ENCODE data around the gene MAN2B2.

Gene MAN2B2

DNA sequence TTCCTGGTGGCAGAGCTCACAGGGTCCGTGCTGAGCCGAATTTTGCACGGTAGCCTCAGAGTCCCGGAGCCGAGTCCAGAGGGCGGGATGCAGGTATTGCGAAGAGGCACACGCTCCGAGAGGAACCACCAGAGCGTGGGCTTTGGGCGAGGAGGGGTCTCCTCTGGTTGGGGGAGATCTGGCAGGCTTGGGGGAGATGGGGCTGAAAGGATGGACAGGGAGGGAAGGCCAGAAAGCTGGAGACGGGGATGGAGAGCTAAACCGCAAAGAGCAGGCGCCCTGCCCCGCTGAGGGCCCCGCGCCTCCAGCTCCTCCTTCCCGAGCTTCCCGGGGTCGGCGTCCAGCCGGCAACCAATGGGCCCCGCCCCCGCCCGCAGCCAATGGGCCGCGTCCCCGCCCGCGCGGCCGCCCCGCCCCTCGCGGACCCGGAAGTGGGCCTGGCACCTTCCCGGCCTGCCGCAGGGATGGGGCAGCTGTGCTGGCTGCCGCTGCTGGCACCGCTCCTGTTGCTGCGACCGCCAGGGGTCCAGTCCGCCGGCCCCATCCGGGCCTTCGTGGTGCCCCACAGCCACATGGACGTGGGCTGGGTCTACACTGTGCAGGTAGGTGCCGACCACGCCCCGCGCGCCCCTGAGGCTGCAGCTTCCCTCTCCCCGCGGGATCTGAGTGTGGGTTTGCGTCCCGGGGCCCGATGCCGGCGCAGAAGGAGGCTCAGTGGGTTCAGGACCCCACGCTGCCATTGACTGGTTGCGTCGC is at the start of gene MAN2B2:
TSS of gene MAN2B2 (plus strand) at position 443 of the 756 bp plus-strand sequence. CDS start at position 465, 22 bp downstream.
- TF ChIP-seq, protein P1, sequence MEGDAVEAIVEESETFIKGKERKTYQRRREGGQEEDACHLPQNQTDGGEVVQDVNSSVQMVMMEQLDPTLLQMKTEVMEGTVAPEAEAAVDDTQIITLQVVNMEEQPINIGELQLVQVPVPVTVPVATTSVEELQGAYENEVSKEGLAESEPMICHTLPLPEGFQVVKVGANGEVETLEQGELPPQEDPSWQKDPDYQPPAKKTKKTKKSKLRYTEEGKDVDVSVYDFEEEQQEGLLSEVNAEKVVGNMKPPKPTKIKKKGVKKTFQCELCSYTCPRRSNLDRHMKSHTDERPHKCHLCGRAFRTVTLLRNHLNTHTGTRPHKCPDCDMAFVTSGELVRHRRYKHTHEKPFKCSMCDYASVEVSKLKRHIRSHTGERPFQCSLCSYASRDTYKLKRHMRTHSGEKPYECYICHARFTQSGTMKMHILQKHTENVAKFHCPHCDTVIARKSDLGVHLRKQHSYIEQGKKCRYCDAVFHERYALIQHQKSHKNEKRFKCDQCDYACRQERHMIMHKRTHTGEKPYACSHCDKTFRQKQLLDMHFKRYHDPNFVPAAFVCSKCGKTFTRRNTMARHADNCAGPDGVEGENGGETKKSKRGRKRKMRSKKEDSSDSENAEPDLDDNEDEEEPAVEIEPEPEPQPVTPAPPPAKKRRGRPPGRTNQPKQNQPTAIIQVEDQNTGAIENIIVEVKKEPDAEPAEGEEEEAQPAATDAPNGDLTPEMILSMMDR (IDR thresholded peaks at IDR 0.05; ENCODE audit: insufficient read depth, low read length, poor library complexity, severe bottlenecking): no peak
- TF ChIP-seq EZH2phosphoT487 (conservative IDR thresholded peaks at IDR 0.05; ENCODE audit: low read length): no peak
- H3K9me2 ChIP-seq (replicated peaks; ENCODE audit: insufficient read depth, low read length): no peaks in the 10 kb centered on the region
- no peaks in the 10 kb centered on the region for H4K20me1 ChIP-seq (ENCODE audit: low read depth, low read length)
- H2AFZ ChIP-seq (ENCODE audit: low read depth, low read length, severe bottlenecking): peak within 1 kb of the TSS; percentile 99
- H3K4me3 ChIP-seq (ENCODE audit: insufficient read depth, low read length, poor library complexity, severe bottlenecking): peak within 1 kb of the TSS; percentile 84
- H3F3A ChIP-seq (ENCODE audit: insufficient read depth): 0 out of 2 replicates have a peak, but pooled peaks cover 4% of the 10 kb centered on the region
- no peaks in the 10 kb centered on the region for H3K9me3 ChIP-seq (ENCODE audit: insufficient read depth, low read length)
- H3K4me2 ChIP-seq (ENCODE audit: low read depth, low read length, poor library complexity, severe bottlenecking): peak within 1 kb of the TSS; percentile 78
- H3K27me3 ChIP-seq (ENCODE audit: low read length): no peaks in the 10 kb centered on the region
- peak within 1 kb of the TSS; percentile 95 for H3K9ac ChIP-seq (ENCODE audit: low read length)
- H3K36me3 ChIP-seq (ENCODE audit: low read length): peaks cover 10% of the 10 kb centered on the region
- H3K27ac ChIP-seq (ENCODE audit: low read depth, low read length): peak within 1 kb of the TSS; percentile 39
- H3K79me2 ChIP-seq (ENCODE audit: insufficient read depth, low read length): no peaks in the 10 kb centered on the region; the same call in 1 of the 2 replicates

DNA sequence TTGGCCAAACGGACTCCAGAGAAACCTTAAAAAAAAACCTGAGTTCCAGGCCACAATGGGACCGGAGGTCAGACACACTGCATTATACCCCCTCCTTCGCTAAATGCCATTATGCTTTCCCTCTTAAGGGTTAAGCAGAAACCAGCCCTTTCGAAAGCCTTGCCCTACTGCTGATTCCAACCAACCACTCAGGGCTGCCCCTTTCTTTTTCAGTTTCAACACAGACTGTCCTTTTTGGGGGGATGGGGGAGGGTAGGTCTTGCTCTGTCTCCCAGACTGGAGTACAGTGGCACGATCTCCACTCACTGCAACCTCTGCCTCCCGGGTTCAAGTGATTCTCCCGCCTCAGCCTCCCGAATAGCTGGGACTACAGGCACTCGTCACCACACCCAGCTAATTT is 49.5 kb upstream of the MAN2B2 start:
- Histone ChIP-seq H3K27ac (ENCODE audit: low read depth, low read length) (no peak overlapping the region), H3K79me2 (ENCODE audit: insufficient read depth, low read length) (no peaks in the 10 kb centered on the region), H4K20me1 (ENCODE audit: low read depth, low read length) (no peaks in the 10 kb centered on the region), H3K36me3 (ENCODE audit: low read length) (no peaks in the 10 kb centered on the region), H3K27me3 (ENCODE audit: low read length) (no peaks in the 10 kb centered on the region), H2AFZ (ENCODE audit: low read depth, low read length, severe bottlenecking) (no peak overlapping the region), H3K9me3 (ENCODE audit: insufficient read depth, low read length) (no peaks in the 10 kb centered on the region), H3F3A (ENCODE audit: insufficient read depth) (no peaks in the 10 kb centered on the region), H3K9ac (ENCODE audit: low read length) (no peak overlapping the region), H3K9me2 (replicated peaks; ENCODE audit: insufficient read depth, low read length) (no peaks in the 10 kb centered on the region), H3K4me2 (ENCODE audit: low read depth, low read length, poor library complexity, severe bottlenecking) (no peak overlapping the region), H3K4me3 (ENCODE audit: insufficient read depth, low read length, poor library complexity, severe bottlenecking) (no peak overlapping the region)
- TF ChIP-seq EZH2phosphoT487 (conservative IDR thresholded peaks at IDR 0.05; ENCODE audit: low read length): no peak
- TF ChIP-seq, protein P1 (IDR thresholded peaks at IDR 0.05; ENCODE audit: insufficient read depth, low read length, poor library complexity, severe bottlenecking): no peak

DNA sequence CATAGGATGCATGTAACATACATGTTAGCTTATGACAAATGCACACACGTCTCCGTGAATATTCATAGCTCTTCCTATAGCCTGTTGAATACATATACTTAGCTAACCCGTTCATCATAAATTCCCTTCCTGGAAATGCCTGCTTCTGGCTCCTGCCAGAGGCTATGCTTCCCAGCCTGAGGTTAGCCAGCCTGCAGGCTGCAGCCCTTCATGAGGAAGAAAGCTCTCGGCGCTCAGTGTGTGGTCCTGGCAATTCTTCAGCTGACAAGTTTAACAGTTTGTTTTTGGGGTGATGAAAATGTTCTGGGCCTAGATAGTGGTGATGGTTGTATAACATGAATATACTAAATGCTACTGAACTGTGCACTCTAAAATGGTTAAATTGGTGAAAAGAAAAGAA is 48.8 kb upstream of the MAN2B2 start:
- H3K27me3 ChIP-seq (ENCODE audit: low read length): no peaks in the 10 kb centered on the region
- no peak overlapping the region for H3K4me3 ChIP-seq (ENCODE audit: insufficient read depth, low read length, poor library complexity, severe bottlenecking)
- no peaks in the 10 kb centered on the region for H3K36me3 ChIP-seq (ENCODE audit: low read length)
- H3K27ac ChIP-seq (ENCODE audit: low read depth, low read length): no peak overlapping the region
- no peaks in the 10 kb centered on the region for H3K9me2 ChIP-seq (replicated peaks; ENCODE audit: insufficient read depth, low read length)
- no peak overlapping the region for H3K9ac ChIP-seq (ENCODE audit: low read length)
- H3F3A ChIP-seq (ENCODE audit: insufficient read depth): no peaks in the 10 kb centered on the region
- H3K79me2 ChIP-seq (ENCODE audit: insufficient read depth, low read length): no peaks in the 10 kb centered on the region
- no peaks in the 10 kb centered on the region for H4K20me1 ChIP-seq (ENCODE audit: low read depth, low read length)
- H3K4me2 ChIP-seq (ENCODE audit: low read depth, low read length, poor library complexity, severe bottlenecking): no peak overlapping the region
- TF ChIP-seq EZH2phosphoT487 (conservative IDR thresholded peaks at IDR 0.05; ENCODE audit: low read length): no peak
- TF ChIP-seq, protein P1 (IDR thresholded peaks at IDR 0.05; ENCODE audit: insufficient read depth, low read length, poor library complexity, severe bottlenecking): no peak
- no peak overlapping the region for H2AFZ ChIP-seq (ENCODE audit: low read depth, low read length, severe bottlenecking)
- no peaks in the 10 kb centered on the region for H3K9me3 ChIP-seq (ENCODE audit: insufficient read depth, low read length)
